NCI-H2029 (cell line): Measurements from ENCODE around the gene ACAN.
A peak's percentile ranks its signal among the peaks of the same experiment; 100 is the strongest.

Experiments used
- DNase-seq: peaks from one replicate; lab custom pipeline; 2025; lab: John Stamatoyannopoulos, UW

The ACAN gene

DNA sequence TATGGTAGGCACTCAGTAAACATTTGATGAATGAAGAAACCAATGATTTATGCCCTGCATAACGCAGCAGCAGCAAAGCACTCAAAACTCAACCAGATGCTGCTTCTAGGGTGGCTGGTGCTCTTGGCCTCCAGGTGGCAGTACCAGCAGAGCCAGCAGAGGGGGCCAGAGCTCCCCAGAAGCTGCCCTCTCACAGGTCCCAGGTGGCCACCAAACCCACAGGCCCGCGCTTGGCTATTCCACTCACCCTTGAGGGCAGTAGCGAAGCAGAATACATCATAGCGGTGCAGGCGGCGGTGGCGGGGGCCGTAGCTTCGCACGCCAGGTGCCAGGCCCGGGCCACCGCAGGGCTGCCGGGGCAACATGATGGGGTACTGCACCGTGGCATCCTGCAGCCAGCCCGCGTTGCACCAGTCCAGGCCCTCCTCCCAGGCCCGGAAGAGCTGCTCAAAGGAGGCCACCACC lies 75.5 kb downstream of the ACAN start:
- DNase-seq, result no peak

DNA sequence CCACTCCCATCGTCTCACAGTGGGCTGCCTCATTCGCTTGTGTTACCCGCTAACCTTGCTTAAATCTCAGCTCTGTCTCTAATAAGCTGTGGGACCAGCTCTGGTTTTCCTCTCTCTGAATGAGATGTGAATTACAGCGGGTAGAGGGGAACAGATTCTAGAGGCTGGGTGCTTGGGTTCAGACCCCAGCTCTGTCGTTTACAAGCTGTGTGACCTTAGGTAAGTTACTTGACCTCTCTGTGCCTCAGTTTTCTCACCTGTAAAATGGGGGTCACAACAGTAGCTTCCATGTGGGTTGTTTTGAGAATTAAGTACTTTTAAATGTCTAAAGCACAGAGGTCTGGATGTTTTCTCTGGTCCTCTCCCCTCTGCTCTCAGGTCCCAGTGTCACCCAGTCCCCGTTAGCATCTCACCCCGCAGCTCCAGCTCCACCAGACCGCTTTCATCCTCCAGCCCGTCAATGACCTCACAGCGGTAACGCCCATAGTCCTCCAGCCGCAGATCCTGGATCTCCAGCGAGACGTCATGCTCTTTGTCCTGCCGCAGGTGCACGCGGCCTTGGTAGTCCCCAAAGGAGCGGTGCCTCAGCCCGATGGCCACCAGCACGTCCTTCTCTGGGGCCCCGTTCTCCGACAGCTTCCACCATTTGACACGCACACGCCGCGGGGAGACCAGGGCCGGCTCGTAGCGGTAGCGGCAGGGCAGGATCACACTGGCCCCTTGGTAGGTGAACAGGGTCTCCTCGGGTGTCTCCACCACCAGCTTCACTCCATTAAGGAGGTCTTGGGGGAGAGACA lies 77.9 kb downstream of the ACAN start:
- DNase-seq, result no peak

DNA sequence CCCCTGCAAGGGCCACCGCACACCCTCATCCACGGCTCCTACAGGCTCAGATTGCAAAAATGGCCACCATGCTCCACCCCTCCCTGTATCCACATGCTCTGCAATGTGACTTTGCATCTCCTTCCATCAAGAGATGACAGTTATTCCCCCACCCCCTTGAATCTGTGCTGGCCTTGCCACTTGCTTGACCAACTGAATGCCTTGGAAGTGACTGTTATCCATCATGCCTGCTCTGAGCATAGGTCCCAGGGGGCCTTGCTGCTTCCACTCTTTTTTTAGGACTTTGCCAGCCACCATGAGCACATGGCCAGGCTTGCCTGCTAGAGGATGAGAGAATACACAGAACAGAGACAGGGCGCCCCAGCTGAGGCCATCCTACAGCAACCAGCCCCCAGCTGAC lies 78.5 kb downstream of the ACAN start:
- no peak for DNase-seq

DNA sequence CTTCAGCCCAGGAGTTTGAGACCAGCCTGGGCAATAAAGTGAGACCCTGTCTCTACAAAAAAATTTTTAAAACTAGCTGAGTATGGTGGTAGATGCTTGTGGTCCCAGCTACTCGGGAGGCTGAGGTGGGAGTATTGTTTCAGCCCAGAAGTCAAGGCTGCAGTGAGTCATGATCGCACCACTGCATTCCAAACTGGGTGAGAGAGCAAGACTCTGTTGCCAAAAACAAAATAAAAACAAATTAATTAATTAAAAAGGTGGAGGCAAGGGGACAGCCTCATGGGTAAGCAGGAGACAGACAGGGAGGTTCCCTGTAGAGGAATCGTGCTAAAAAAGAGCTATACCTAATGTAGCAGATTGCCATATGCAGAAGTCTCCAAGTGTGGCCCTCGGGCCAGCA lies 79.5 kb downstream of the ACAN start:
- no peak for DNase-seq

DNA sequence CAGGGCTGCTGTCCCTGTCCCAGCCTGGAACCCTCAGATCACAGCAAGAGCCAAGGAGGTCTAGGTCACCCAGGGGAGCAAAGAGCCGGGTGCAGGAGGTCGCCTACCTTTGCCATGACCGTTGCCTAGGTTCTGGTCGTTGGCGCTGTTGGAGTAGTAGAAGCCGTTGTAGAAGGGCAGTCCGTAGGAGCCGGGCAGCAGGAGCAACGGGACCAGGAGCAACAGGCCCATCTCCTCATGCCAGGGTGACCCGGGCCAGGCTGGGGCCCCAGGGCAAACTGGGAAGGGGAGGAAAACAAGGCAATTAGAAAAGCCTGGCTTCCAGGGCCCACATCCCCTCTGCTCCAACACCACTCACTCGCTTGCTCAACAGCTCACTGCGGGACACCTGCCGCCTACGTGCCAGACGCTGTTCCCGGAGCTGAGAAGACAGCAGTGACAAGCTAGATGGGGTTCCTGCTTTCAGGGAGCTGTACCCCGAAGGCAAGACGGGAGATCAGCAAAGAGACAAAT lies 83.9 kb downstream of the ACAN start:
- no peak for DNase-seq

DNA sequence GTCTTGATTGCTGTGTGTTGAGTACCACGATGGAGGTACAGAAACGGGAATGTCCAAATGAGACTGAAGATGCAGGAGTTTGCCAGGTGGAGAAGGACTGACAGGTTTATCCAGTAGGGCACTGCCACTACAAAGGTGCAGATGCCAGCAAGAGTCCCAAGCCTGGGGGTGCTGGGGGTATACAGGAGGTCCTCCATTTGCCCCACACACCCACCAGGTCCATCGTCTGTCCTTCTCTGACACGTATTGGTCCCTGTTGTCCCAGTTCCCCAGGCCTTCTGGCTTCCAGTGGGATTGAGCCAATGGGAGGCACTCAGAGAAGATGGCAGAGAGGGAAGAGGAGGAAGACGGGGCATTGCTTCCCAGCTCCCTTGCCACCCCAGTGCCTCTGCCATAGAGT lies 85.5 kb downstream of the ACAN start:
- DNase-seq, result no peak

DNA sequence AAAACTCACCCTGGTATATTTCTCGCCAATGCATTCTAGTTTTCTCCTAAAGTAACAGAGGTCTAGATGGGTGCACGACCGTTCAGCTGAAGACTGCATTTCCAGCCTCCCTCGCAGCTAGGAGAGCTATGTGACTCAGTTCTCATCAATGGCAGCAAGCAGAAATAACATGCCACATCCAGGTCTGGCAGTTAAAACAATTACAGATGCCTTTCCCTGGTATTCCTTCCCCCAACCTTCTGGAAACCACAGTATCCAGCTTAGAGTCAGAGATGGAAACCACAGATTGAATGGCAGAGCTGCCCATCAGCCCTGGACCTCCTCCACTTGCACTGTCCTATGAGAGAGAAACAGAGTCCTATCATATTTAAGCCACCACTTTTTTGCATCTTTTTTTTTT lies 87.3 kb downstream of the ACAN start:
- no peak for DNase-seq

DNA sequence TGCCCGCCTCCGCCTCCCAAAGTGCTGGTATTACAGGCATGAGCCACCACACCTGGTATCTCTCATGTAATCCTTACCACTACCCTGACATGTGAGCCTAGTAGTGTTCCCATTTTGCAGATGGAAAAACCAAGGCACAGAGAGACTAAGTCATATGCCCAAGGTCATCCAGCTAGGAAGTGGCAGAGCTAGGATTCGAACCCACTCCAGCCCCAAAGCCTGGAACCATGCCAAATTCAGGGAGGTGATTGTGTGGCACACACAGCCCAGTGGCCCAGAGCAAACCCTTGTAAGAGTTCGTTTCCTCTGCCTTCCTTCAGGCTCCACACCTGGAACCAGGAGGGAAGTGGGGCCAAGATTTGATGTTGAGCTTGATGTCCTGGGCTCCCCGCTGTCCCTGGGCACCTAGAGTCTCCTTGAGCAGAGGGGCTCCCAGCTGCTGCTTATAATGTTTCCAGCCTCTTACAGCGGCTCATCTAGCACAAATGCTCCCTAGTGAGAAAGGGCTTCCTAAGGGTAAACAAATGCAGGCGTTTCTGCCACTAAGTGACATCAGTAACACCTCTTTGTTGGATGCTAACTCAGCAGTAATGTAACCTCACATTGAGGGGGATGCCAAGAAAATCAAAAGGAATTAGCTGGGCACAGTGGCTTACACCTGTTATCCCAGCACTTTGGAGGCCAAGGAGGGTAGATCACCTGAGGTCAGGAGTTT lies 88.5 kb downstream of the ACAN start:
- DNase-seq, result no peak

DNA sequence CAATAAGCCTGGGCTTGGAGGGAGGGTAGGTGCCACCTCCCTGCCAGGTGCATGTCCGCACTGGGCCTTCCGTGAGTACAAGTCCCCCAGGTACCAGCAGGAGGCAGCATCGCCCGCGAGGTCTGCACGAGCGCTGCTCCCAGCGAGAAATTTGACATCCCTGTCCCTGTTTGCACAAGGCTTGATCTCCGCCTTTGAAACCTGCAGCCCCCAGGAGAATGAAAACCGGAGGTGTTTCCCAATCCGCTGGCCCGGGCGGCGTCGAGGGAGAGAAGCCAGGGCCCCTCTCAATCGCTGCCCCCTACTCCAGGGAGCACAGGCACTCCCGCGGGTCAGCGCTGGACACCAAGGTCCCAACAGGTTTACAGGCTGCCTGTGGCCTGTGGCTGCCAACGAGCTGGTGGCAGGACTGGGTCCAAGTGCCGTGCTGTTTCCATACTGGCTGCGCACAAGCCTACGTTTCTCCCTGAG lies 91.1 kb downstream of the ACAN start:
- DNase-seq, result no peak

DNA sequence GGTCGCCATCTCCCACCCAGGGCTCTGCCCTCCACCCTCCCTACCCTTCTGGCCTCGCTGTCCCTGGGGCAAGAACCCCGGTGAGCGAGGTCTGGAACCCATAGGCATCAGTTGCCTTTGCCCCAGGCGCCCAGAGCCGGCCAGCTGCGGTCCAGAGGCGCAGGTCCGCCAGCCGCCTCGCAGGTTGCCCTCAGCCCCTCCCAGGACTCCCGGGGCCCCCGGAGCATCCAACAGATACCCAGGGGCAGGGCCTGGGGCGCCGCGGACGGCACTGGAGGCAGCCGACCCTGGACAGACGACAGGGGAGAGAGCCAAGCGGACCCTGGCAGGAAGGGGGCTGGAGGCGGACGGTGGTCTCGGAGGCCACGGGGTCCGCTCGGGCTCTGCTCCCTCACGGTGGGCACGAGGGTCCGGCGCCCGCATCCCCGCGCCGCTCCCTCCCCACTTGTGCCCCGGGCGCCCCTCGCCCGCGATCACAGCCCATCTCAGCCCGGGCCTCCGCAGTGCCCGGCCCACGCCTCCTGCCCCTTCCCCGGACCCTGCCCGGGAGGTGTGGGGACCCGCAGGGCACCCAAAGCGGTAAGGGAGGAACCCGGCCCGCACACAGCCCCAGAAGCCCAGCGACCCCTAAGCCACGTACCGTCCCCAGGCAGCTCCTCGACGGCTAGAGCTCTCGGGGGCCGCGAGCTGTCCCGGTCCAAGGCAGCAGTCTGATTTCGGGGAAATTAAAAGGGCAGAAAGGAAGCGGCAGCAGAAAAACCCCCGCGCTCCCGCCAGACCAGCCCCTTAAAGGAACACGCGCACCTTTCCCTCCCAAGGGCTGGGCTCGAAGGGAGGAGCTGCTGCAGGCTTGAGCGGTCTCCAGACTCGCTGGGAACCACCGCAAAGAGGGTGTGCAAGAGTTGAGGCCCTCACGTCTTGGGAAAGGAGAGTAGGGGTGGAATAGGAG lies 91.9 kb downstream of the ACAN start, which contains the start of gene HAPLN3:
Gene HAPLN3 (minus strand): TSS at position 726 of the 949 bp plus-strand sequence. CDS start 8,246 bp downstream, outside the sequence.
- no peak for DNase-seq

DNA sequence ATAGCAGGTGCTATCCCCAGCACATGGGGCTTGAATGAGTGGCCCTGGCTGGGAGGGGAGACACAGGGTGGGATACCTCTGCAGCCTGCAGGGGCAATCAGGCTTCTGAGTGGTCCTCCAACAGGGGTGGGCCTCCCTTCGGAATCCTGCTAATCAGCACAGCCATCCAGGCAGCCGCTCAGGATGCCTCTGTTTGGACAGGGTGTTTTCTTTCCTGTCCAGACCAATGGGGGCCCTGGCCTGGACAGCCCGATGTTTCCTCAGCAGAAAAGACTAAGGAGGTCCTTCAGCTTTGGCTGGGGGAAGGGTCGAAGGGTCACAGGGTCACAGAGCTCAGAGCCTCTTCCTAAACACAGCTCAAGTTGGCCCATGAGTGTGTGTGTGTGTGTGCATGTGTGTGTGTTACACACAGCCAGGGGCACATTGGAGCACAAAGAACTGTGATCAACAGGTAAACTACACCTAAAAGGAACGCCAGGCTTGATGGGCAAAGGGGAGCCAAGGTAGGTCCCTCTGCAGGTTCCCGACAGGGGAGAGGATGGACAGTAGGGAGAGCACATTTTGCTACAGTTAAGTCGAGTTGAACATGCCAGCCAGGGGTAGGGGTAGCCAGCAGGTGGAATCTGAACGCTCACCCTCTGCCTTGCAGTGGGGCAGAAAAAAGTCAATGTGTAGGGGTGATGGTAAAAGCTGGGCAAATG lies 93.2 kb downstream of the ACAN start:
- no peak for DNase-seq

DNA sequence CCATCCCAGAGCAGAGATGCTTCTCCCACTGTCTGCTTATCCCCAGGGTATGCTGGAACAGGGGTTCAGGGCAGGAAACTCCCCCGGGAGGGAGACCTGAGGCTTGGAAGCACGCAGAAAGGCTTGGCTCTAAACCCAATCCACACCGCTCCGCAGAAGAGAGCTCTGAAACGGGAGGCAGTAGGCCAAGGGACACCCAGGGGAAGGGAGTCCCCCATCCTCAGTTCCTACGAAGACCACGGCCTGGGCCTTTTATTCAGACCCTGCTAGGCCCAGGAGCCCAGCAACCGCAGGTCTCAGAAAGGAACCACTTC lies 93.9 kb downstream of the ACAN start:
- no peak for DNase-seq

DNA sequence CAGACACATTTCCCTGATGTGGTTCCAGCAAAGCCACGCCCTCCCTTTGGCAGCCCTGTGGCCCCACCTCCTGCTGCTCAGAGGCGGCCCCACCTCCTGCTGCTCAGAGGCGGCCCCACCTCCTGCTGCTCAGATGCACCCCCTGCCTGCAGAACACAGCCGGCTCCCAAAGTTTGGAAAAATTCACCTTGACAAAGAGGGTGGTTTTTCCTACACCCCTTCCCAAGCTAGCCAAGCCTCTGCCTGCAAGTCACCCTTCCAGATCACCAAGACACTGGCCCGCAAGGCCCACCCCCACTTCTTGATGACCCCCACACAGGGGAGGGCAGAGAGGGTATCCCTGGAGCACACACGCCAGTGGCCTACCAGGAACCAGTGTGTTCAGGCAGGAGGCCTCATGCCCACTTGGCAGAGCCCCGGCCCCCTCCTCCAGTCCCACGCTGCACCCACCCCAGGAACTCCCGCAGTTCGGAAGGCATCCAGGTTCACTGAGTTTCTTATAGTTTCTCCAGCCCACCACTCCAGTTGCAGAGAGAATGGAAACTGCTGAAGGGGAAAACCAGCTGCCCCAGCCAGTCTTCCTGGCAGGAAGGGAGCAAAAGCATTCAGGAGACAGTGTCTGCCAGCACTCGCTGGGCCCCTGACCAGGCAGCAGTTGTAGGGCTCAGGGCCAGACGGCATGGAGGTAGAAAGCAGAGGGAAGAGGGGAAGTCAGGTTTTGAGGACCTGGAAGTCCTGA lies 94.4 kb downstream of the ACAN start:
- DNase-seq, result peak; percentile 22

DNA sequence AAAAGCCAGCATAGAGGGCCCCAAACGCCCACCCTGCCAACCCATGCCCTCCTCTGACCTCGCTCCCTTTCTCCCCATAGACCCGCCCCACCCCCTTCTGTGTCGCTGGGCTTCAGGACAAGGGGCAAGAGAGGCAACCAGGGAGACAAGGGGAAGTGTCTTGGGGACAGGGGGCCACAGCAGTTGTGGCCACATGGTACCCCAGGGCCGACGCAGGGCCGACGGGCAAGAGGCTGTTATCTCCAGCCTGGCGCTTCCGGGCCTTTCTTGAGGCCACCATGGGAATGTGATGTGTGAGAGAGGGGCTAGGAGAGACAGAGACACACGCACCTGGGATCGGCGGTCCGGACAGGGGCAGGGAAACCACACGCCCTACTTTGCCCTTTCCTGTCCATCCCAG lies 95.5 kb downstream of the ACAN start:
- DNase-seq, result no peak

DNA sequence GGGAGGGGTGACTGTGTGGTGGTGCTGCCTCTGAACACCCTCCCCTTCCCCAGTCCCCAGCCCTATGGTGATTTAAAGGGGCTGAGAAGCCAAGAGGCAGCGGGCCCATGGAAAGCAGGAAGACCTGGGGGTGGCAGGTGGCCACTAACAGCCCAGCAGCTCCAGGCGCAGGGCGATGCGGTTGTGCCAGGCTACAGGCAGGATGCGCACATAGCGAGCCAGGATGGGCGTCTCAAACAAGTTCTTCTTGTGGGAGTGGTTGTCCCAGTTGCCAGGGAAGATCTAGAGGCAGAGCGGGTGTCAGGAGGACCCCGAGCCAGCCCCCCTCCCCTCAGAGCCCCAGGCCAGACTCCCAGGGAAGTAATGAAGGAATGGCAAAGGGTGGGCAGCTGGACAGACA lies 96.0 kb downstream of the ACAN start:
- no peak for DNase-seq

DNA sequence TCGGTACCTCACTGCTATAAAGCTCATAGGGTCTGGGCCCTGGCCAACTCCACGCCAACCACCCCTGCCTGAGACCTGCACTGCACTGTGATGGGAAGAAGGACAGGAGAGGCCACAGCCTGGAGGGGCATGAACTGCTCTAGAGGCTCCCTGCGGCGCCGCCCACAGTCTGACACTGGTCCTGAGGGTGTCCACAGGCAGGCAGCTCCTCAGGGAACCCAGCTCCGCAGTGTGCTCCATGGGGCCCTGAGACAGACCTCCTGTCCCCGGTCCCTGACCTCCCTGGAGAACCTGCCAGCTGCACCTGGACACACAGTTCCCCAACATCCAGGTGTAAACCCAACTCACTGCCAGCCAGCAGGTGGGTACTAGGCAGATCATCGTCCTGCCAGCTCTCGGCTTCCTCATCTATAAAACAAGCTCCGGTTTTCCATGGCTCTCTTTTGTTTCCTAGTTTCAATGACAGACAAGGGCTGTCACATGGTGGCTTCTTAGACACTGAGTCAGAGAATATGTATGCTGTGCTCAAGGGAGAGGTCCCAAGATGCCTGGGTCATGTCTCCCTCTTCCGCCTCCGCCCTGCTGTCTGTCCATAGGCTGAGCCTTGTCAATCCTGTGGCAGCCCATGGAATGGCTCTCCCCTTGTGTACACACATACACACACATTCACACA lies 97.2 kb downstream of the ACAN start:
- no peak for DNase-seq

DNA sequence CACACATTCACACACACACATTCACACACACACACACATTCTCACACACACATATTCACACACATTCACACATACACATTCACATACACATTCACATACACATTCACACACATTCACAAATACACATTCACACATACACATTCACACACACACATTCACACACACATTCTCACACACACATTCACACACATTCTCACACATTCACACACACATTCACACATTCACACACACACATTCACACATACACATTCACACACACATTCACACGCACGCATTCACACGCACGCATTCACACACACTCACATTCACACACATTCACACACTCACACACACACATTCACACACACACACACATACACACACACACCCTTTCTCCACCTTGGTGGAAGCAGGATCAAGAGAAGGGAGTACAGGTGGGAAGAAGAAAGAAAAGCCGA lies 97.8 kb downstream of the ACAN start:
- DNase-seq, result no peak

DNA sequence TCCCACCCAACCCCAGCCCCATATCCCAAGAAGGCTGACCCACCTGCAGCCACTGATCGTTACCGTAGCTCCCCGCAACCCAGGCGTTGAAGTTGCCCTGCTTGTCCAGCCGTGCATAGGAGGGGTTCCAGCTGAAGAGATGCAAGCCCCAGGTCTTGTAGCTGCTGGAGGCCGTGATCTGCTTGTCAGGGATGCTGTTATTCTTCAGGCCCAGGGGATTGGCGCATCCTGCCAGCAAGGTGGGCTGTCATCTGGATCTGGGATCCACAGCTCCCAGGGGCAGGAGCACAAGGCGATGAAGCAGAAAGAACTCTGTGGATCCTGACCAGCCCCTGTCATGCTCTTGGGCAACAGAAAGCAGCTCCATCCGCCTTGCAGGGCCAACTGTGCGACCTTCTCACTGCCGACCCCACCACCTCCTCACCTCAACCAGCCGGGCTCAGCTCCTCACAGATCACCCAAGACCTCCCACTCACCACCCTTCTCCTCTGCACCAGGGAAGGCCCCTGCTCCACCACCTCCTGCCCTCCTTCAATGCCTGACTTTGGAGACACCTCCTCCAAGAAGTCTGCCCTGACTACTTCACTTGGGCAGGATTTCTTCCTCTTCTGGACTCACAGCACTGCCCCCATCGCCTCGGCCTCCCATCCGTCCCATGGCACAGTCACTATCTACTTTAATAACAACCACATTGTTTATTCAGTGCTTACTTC lies 98.4 kb downstream of the ACAN start:
- DNase-seq, result no peak

DNA sequence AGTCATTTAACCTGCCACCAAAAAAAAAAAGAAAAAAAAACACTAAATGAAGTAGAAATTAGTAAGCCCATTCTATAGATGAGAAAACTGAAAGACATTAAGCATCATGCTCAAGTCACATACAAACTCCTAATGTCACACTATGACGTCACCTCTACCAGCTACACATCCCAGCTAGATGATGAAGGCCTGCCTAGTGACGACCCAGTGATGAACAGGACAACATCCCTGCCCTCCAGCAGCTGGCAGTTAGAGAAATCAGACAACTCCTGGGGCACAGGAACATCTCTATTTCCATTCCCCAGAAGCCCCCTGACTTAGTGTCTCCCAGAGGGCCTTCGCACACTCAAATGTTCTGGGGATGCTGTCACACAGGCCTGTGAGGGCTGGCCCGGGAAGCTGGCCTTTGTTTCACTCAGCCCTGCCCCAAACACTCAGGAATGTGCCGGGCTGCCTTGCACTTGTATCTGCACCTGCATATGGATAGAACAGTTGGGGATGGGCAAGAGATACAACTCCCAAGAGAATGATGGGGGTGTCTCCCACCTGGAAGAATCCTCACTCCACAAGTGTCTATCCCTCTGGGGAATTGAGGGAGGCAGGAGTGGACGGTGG lies 99.1 kb downstream of the ACAN start:
- no peak for DNase-seq
